Measurements from ENCODE around the gene RIPOR3. TPM values are rescaled to one million over a fixed set of nuclear protein-coding genes. Genes with fewer than 3 reads are reported as not detected.
"Not testable (repeated sequence)": the region's sequence is repeated elsewhere in the genome, so short reads cannot be mapped to it uniquely, and the experiment has no call there.

Gene RIPOR3
- total RNA-seq, 1 donor from 2014 or later = 0.31 TPM

DNA sequence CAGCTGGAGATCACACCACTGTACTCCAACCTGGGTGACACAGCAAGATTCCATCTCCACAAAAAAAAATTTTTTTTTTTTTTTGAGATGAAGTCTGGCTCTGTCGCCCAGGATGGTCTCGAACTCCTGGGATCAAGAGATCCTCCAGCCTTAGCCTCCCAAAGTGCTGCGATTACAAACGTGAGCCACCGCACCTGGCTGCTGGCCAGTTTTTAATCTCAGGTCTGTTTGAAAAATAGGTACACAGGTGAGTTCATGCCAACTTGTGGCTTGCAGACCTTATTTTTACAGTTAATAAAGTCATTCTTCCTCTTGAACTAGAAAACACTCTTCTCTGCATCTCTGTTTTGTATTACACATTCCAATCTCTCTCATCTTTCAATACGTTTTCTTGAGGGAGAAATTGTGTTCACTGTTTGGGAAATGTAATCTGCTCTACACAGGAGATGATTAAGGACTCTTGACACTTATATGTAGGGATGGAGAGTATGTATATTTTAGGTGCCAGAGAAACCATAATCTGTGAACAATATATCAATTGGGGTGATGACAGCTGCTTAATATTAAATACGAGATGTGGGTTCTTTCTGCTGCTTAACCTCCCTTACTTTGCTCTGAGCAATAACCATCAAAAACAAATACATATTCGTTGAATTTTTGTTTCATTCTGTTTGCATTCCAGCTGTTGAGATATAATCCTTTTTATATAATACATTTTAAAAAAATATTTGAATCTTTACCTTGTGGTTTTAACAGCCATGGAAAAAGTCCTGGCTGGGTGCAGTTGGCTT, 17.7 kb upstream of the RIPOR3 start:
- H3K27me3 Mint-ChIP-seq = peaks cover 4% of the 10 kb centered on the region
- H3K27ac Mint-ChIP-seq = no peak overlapping the region
- H3K4me1 Mint-ChIP-seq (ENCODE audit: low read depth) = peaks cover 4% of the 10 kb centered on the region
- H3K36me3 Mint-ChIP-seq (ENCODE audit: insufficient read depth) = no peaks in the 10 kb centered on the region
- H3K4me3 Mint-ChIP-seq (ENCODE audit: low read depth) = no peak overlapping the region
- no peaks in the 10 kb centered on the region for H3K9me3 Mint-ChIP-seq (ENCODE audit: low read depth)
- DNase-seq (ENCODE audit: low spot score, unreplicated experiment) = no peak
- TF ChIP-seq, protein P1, sequence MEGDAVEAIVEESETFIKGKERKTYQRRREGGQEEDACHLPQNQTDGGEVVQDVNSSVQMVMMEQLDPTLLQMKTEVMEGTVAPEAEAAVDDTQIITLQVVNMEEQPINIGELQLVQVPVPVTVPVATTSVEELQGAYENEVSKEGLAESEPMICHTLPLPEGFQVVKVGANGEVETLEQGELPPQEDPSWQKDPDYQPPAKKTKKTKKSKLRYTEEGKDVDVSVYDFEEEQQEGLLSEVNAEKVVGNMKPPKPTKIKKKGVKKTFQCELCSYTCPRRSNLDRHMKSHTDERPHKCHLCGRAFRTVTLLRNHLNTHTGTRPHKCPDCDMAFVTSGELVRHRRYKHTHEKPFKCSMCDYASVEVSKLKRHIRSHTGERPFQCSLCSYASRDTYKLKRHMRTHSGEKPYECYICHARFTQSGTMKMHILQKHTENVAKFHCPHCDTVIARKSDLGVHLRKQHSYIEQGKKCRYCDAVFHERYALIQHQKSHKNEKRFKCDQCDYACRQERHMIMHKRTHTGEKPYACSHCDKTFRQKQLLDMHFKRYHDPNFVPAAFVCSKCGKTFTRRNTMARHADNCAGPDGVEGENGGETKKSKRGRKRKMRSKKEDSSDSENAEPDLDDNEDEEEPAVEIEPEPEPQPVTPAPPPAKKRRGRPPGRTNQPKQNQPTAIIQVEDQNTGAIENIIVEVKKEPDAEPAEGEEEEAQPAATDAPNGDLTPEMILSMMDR (IDR thresholded peaks at IDR 0.05; ENCODE audit: unreplicated experiment) = no peak

DNA sequence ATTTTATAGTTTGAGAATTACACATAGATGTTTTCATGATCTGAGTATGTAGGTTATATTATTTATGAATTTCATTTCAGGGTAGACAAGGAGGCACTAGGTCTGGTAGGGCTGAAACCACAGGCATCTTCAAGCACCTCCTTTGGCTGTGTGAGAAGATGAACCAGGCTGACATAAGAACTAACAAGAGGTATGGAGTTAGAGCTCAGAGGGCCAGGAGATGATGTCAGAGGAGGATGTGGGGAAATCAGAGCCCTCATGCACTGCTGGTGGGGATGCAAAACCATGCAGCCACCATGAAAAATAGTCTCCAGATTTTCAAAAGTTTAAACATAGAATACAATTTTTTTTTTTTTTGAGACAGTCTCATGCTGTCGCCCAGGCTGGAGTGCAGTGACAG, 13.6 kb upstream of the RIPOR3 start:
- no peaks in the 10 kb centered on the region for H3K36me3 Mint-ChIP-seq (ENCODE audit: insufficient read depth)
- DNase-seq (ENCODE audit: low spot score, unreplicated experiment) = no peak
- no peak overlapping the region for H3K4me3 Mint-ChIP-seq (ENCODE audit: low read depth)
- no peaks in the 10 kb centered on the region for H3K9me3 Mint-ChIP-seq (ENCODE audit: low read depth)
- H3K27me3 Mint-ChIP-seq = peaks cover 8% of the 10 kb centered on the region
- no peak overlapping the region for H3K27ac Mint-ChIP-seq
- H3K4me1 Mint-ChIP-seq (ENCODE audit: low read depth) = peaks cover 2% of the 10 kb centered on the region
- TF ChIP-seq, protein P1 (IDR thresholded peaks at IDR 0.05; ENCODE audit: unreplicated experiment) = no peak

DNA sequence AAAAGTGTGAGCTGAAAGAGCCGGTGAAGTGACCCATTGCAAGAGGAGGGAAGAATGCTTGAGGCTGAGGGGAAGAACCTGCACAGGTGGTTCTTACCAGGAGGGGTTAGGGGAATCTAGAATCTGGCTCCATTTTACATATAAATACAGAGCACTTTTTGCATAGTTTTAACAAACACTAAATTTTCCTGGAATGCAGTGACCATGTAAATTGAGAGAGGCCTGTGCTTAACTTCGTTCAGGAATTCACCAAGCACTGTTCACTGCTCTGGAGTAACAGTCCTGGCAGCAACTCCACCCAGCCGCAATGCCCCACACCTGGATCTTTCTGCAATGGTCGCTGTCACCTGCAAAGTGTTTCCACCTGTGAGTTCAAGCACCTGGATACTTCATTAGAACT, 13.2 kb upstream of the RIPOR3 start:
- H3K4me1 Mint-ChIP-seq (ENCODE audit: low read depth) = peaks cover 2% of the 10 kb centered on the region
- no peak overlapping the region for H3K27ac Mint-ChIP-seq
- no peaks in the 10 kb centered on the region for H3K9me3 Mint-ChIP-seq (ENCODE audit: low read depth)
- no peak overlapping the region for H3K4me3 Mint-ChIP-seq (ENCODE audit: low read depth)
- no peaks in the 10 kb centered on the region for H3K36me3 Mint-ChIP-seq (ENCODE audit: insufficient read depth)
- TF ChIP-seq, protein P1 (IDR thresholded peaks at IDR 0.05; ENCODE audit: unreplicated experiment) = no peak
- peaks cover 8% of the 10 kb centered on the region for H3K27me3 Mint-ChIP-seq
- no peak for DNase-seq (ENCODE audit: low spot score, unreplicated experiment)

DNA sequence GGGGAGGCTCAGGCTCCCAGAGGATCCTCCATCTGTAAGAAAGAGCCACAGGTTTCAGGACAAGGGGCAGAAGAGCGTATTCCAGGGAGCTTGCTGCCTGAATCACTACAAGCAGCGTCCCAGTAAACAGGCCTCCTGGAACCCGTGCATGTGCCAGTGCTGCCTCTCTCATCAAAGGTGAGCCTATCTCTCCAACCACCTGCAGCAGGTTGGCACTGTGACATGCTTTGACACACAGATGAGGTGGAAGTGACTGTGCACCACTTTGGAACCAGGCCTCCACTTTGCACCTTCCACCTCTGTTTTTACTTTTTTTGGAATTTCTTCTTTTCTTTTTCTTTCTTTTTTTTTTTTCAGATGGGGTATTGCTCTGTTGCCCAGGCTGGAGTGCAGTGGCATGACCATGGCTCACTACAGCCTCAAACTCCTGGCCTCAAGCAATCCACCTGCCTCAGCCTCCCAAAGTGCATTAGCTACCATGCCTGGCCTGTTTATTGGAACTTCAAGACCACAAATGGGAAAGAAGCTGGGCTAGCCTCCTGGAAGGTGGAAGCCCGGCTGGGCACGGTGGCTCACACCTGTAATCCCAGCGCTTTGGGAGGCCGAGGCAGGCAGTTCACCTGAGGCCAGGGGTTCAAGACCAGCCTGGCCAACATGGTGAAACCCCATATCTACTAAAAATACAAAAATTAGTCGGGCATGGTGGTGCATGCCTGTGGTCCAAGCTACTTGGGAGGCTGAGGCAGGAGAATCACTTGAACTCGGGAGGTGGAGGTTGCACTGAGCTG, 12.5 kb upstream of the RIPOR3 start:
- not testable (repeated sequence) for H3K27ac Mint-ChIP-seq; H3K4me3 Mint-ChIP-seq (ENCODE audit: low read depth); H3K36me3 Mint-ChIP-seq (ENCODE audit: insufficient read depth); DNase-seq (ENCODE audit: low spot score, unreplicated experiment); H3K27me3 Mint-ChIP-seq; H3K4me1 Mint-ChIP-seq (ENCODE audit: low read depth); H3K9me3 Mint-ChIP-seq (ENCODE audit: low read depth)

DNA sequence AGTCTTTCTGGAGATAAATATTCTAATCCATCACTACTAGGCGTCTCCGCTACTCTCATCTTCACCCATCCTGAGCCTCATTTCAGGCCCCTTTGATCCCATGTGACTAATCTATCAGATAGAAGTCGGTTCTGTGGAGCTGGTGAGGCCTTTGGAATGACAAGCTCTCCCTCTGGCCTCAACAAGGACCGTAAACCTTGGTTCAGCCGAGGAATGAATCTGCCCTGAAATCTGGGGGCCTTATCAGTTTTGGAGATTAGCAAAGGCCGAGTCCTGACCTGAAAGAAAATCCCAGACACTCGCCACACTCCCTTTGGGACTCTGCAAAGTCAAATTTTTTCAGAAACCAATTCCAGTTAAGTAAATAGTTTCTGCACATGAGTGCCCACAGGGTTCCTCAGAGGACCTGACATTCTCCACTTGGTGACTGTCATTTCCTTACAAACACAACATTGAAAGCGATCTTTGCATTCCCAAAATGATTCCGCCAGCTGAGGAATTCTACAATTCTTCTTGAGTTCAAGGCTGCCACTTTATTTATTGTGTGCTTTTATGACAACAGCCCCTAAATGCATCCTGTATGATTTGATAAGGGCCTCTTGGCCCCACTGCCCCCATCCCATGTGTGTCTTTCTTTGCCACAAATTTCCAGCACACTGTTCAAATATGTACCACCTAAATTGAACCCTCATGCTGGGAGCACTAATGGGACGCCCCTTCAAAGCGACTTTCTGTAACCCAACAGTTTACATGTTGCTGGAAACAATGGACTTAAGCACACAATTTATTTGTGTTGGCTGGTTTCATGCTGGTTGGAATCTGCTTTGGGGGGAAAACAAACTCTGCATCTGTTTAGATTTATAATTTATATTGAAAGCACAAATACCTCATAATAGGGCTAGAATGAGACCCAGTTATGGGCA, 10.0 kb upstream of the RIPOR3 start:
- Mint-ChIP-seq H3K4me3 (ENCODE audit: low read depth) (no peak overlapping the region), H3K27me3 (peaks cover 8% of the 10 kb centered on the region), H3K27ac (no peak overlapping the region), H3K4me1 (ENCODE audit: low read depth) (peaks cover 2% of the 10 kb centered on the region), H3K9me3 (ENCODE audit: low read depth) (no peaks in the 10 kb centered on the region), H3K36me3 (ENCODE audit: insufficient read depth) (no peaks in the 10 kb centered on the region)
- TF ChIP-seq, protein P1 (IDR thresholded peaks at IDR 0.05; ENCODE audit: unreplicated experiment) = no peak
- DNase-seq (ENCODE audit: low spot score, unreplicated experiment) = no peak

Data from progenitor cell of endocrine pancreas (in vitro differentiated cells).